ENCODE results near the gene CALHM4.

- TF ChIP-seq CTCF (IDR thresholded peaks at IDR 0.05), result no peak
- no peak for TF ChIP-seq POLR2A (IDR thresholded peaks at IDR 0.05)
These were observed 30.7 kb upstream of the CALHM4 start for GRCh38 chr6:116522896-116523295.
